Measurements from ENCODE around the gene MXD1.

Gene MXD1

GRCh38 chr2:69933839-69934613 lies 19.1 kb downstream of the MXD1 start:
- DNase-seq = no peak

GRCh38 chr2:69934614-69934908 lies 19.7 kb downstream of the MXD1 start:
- H3K9me3 ChIP-seq (replicated peaks; ENCODE audit: insufficient read depth, low read length) = no peaks in the 10 kb centered on the region
- no peak overlapping the region for H3K4me2 ChIP-seq (ENCODE audit: low read depth, low read length)
- H3F3A ChIP-seq (ENCODE audit: insufficient read depth, low read length) = peaks cover 6% of the 10 kb centered on the region; the same call in 1 of the 2 replicates
- no peak for DNase-seq
- no peak overlapping the region for H3K9ac ChIP-seq (ENCODE audit: low read length)
- H3K4me3 ChIP-seq (ENCODE audit: low read length) = no peak overlapping the region
- H3K9me2 ChIP-seq (replicated peaks; ENCODE audit: insufficient read depth, low read length) = no peaks in the 10 kb centered on the region
- H3K36me3 ChIP-seq (replicated peaks; ENCODE audit: insufficient read depth, low read length) = no peaks in the 10 kb centered on the region
- no peak overlapping the region for H3K27ac ChIP-seq (ENCODE audit: low read length)
- H2AFZ ChIP-seq (ENCODE audit: low read length) = no peak overlapping the region
- TF ChIP-seq EZH2phosphoT487 (IDR thresholded peaks at IDR 0.05; ENCODE audit: low read length) = no peak
- peaks cover 29% of the 10 kb centered on the region for H3K4me1 ChIP-seq (ENCODE audit: low read length)
- H4K20me1 ChIP-seq (ENCODE audit: insufficient read depth, low read length) = no peaks in the 10 kb centered on the region
- no peaks in the 10 kb centered on the region for H3K79me2 ChIP-seq (ENCODE audit: low read length)
- no peaks in the 10 kb centered on the region for H3K27me3 ChIP-seq (replicated peaks; ENCODE audit: insufficient read depth, low read length)

More at GRCh38 chr2:69933839-69934613, 19.1 kb downstream of the MXD1 start:
- Histone ChIP-seq H3K9me3 (replicated peaks; ENCODE audit: insufficient read depth, low read length) (no peaks in the 10 kb centered on the region), H2AFZ (ENCODE audit: low read length) (peak overlapping the region; percentile 21), H3K4me2 (ENCODE audit: low read depth, low read length) (peak overlapping the region; percentile 51), H3K36me3 (replicated peaks; ENCODE audit: insufficient read depth, low read length) (no peaks in the 10 kb centered on the region), H3K27ac (ENCODE audit: low read length) (peak overlapping the region; percentile 57; the same call in 1 of the 2 replicates), H3K27me3 (replicated peaks; ENCODE audit: insufficient read depth, low read length) (no peaks in the 10 kb centered on the region), H3K79me2 (ENCODE audit: low read length) (no peaks in the 10 kb centered on the region), H3K9me2 (replicated peaks; ENCODE audit: insufficient read depth, low read length) (no peaks in the 10 kb centered on the region), H3K4me1 (ENCODE audit: low read length) (peaks cover 29% of the 10 kb centered on the region), H3K4me3 (ENCODE audit: low read length) (no peak overlapping the region), H4K20me1 (ENCODE audit: insufficient read depth, low read length) (no peaks in the 10 kb centered on the region), H3F3A (ENCODE audit: insufficient read depth, low read length) (peaks cover 6% of the 10 kb centered on the region; the same call in 1 of the 2 replicates), H3K9ac (ENCODE audit: low read length) (no peak overlapping the region)
- TF ChIP-seq CTCF (IDR thresholded peaks at IDR 0.05; ENCODE audit: low read length) (no peak), EZH2 (optimal IDR thresholded peaks at IDR 0.05; ENCODE audit: low read depth, low read length) (no peak), EZH2phosphoT487 (IDR thresholded peaks at IDR 0.05; ENCODE audit: low read length) (no peak)

GRCh38 chr2:69935011-69935410 lies 20.1 kb downstream of the MXD1 start:
- Histone ChIP-seq H3K4me1 (ENCODE audit: low read length) (peaks cover 29% of the 10 kb centered on the region), H2AFZ (ENCODE audit: low read length) (no peak overlapping the region), H3K36me3 (replicated peaks; ENCODE audit: insufficient read depth, low read length) (no peaks in the 10 kb centered on the region), H3F3A (ENCODE audit: insufficient read depth, low read length) (peaks cover 6% of the 10 kb centered on the region; the same call in 1 of the 2 replicates), H3K79me2 (ENCODE audit: low read length) (no peaks in the 10 kb centered on the region), H3K9ac (ENCODE audit: low read length) (no peak overlapping the region), H3K4me3 (ENCODE audit: low read length) (no peak overlapping the region), H3K4me2 (ENCODE audit: low read depth, low read length) (no peak overlapping the region), H4K20me1 (ENCODE audit: insufficient read depth, low read length) (no peaks in the 10 kb centered on the region), H3K9me2 (replicated peaks; ENCODE audit: insufficient read depth, low read length) (no peaks in the 10 kb centered on the region), H3K27ac (ENCODE audit: low read length) (no peak overlapping the region), H3K27me3 (replicated peaks; ENCODE audit: insufficient read depth, low read length) (no peaks in the 10 kb centered on the region), H3K9me3 (replicated peaks; ENCODE audit: insufficient read depth, low read length) (no peaks in the 10 kb centered on the region)
- no peak for TF ChIP-seq EZH2phosphoT487 (IDR thresholded peaks at IDR 0.05; ENCODE audit: low read length)
- no peak for TF ChIP-seq CTCF (IDR thresholded peaks at IDR 0.05; ENCODE audit: low read length)
- no peak for TF ChIP-seq EZH2 (optimal IDR thresholded peaks at IDR 0.05; ENCODE audit: low read depth, low read length)
- DNase-seq = no peak

- Histone ChIP-seq H3K79me2 (ENCODE audit: low read length) (no peaks in the 10 kb centered on the region), H3K4me2 (ENCODE audit: low read depth, low read length) (no peak overlapping the region), H3K4me1 (ENCODE audit: low read length) (peaks cover 27% of the 10 kb centered on the region), H3K4me3 (ENCODE audit: low read length) (no peak overlapping the region), H3K9me2 (replicated peaks; ENCODE audit: insufficient read depth, low read length) (no peaks in the 10 kb centered on the region), H2AFZ (ENCODE audit: low read length) (no peak overlapping the region), H3K9me3 (replicated peaks; ENCODE audit: insufficient read depth, low read length) (no peaks in the 10 kb centered on the region), H3K36me3 (replicated peaks; ENCODE audit: insufficient read depth, low read length) (no peaks in the 10 kb centered on the region), H3K27me3 (replicated peaks; ENCODE audit: insufficient read depth, low read length) (no peaks in the 10 kb centered on the region), H3K9ac (ENCODE audit: low read length) (no peak overlapping the region), H3F3A (ENCODE audit: insufficient read depth, low read length) (peaks cover 6% of the 10 kb centered on the region; the same call in 1 of the 2 replicates), H3K27ac (ENCODE audit: low read length) (no peak overlapping the region), H4K20me1 (ENCODE audit: insufficient read depth, low read length) (no peaks in the 10 kb centered on the region)
- DNase-seq = no peak
- TF ChIP-seq EZH2phosphoT487 (IDR thresholded peaks at IDR 0.05; ENCODE audit: low read length) = no peak
- TF ChIP-seq EZH2 (optimal IDR thresholded peaks at IDR 0.05; ENCODE audit: low read depth, low read length) = no peak
- TF ChIP-seq CTCF (IDR thresholded peaks at IDR 0.05; ENCODE audit: low read length) = no peak
These were observed 22.0 kb downstream of the MXD1 start for GRCh38 chr2:69936906-69937305.

All from MM.1S (cell line).